HepG2 (cell line): ENCODE data around the gene TMEM221. TPM values are rescaled to one million over a fixed set of nuclear protein-coding genes. Genes with fewer than 3 reads are reported as not detected.

Experiments used
- ATAC-seq: fragments of 200-7000 bp; cut with Tn5 transposase; 3 replicates; pipeline ENCODE4 v1.9.1; 2020; ENCODE audit warnings: mild to moderate bottlenecking, moderate library complexity
- BruUV-seq: library from RNA; stranded (reverse); fragments of 400-500 nt; replicated peaks from 2 replicates; lab custom pipeline; 2021; lab: Mats Ljungman, UMichigan
- CTCF ChIA-PET: fragments of 300-600 bp; formaldehyde crosslinking; extraction: SDS; loops from one replicate; lab custom pipeline; 2021; ENCODE audit warnings: low total read pairs, inconsistent platforms, low intra/inter-chr PET ratio; lab: Yijun Ruan, JAX
- POLR2A ChIA-PET: fragments of 350-600 bp; sonication (Branson Sonifier 250); formaldehyde crosslinking; loops from one replicate; lab custom pipeline; 2020; ENCODE audit warnings: antibody characterized with exemption, inconsistent platforms; lab: Yijun Ruan, JAX
- DNase-seq: peaks from one replicate; pipeline ENCODE4 v3.0.0-alpha.2; 2015; ENCODE audit warnings: low spot score
- FAIRE-seq: peaks from 3 replicates; lab custom pipeline; 2011; peaks lifted over from hg19 to GRCh38; lab: Jason Lieb, UNC
- H2AFZ ChIP-seq: one replicate; pipeline ENCODE4 v1.6.1; 2011; ENCODE audit warnings: low read length, inconsistent platforms
- H3K27ac ChIP-seq: fragments of 300-600 bp; 3 replicates; pipeline ENCODE4 v1.8.0; 2011; ENCODE audit warnings: mixed run types, mild to moderate bottlenecking, mixed read lengths, low read length, inconsistent platforms; ENCODE audit not compliant: insufficient read depth; ENCODE audit errors: extremely low read length
- H3K27me3 ChIP-seq, 2 experiments: fragments of 200-600 bp in 1 of 2; 2 replicates in 1 of 2; 3 replicates in 1 of 2; pipeline versions ENCODE4 v1.6.0 to v1.8.0; 2011; ENCODE audit warnings: low read length in 2 of 2, mild to moderate bottlenecking in 2 of 2, moderate library complexity in 2 of 2, inconsistent platforms in 1 of 2; ENCODE audit not compliant: insufficient read depth in 2 of 2, control insufficient read depth in 1 of 2
- H3K36me3 ChIP-seq, 2 experiments: fragments of 200-600 bp in 1 of 2; replicated peaks in 1 of 2; 2 replicates in 1 of 2; 3 replicates in 1 of 2; pipeline versions ENCODE4 v1.5.1 to v1.8.0; 2011; ENCODE audit warnings: low read length in 2 of 2, inconsistent platforms in 1 of 2; ENCODE audit not compliant: insufficient read depth in 2 of 2, control insufficient read depth in 1 of 2
- H3K4me1 ChIP-seq: 2 replicates; pipeline ENCODE4 v1.5.1; 2012; ENCODE audit warnings: low read length, inconsistent platforms; ENCODE audit not compliant: insufficient read depth
- H3K4me2 ChIP-seq: 2 replicates; pipeline ENCODE4 v1.6.0; 2011; ENCODE audit warnings: low read depth, low read length, inconsistent platforms
- H3K4me3 ChIP-seq, 3 experiments: fragments of 200-600 bp in 1 of 3; sonication (generic), shearing (Covaris generic) in 1 of 3; replicated peaks in 1 of 3; 2 replicates each; pipeline ENCODE4 v1.5.1; 2011 to 2016; ENCODE audit warnings: low read length in 3 of 3, inconsistent platforms in 2 of 3, low read depth in 2 of 3, mild to moderate bottlenecking in 2 of 3, control low read depth in 1 of 3, mixed read lengths in 1 of 3; ENCODE audit not compliant: insufficient read depth in 1 of 3
- H3K79me2 ChIP-seq: one replicate; pipeline ENCODE4 v1.6.1; 2011; ENCODE audit warnings: low read length, inconsistent platforms; ENCODE audit not compliant: insufficient read depth
- H3K9ac ChIP-seq: 2 replicates; pipeline ENCODE4 v1.6.0; 2011; ENCODE audit warnings: mild to moderate bottlenecking, low read depth, low read length, inconsistent platforms; ENCODE audit not compliant: insufficient read depth
- H3K9me3 ChIP-seq: 2 replicates; pipeline ENCODE4 v1.5.1; 2012; ENCODE audit warnings: mild to moderate bottlenecking, low read length
- H4K20me1 ChIP-seq: 2 replicates; pipeline ENCODE4 v1.6.0; 2011; ENCODE audit warnings: inconsistent platforms, mild to moderate bottlenecking, low read length, moderate library complexity; ENCODE audit not compliant: insufficient read depth
- AFF4 ChIP-seq: sonication (generic); formaldehyde crosslinking; IDR thresholded peaks from 2 replicates; pipeline ENCODE4 v1.4.0; 2020; ENCODE audit warnings: missing genetic modification reagents
- BCL3 ChIP-seq: sonication (generic); formaldehyde crosslinking; IDR thresholded peaks from 2 replicates; pipeline ENCODE4 v1.5.1; 2020; ENCODE audit warnings: mild to moderate bottlenecking, missing genetic modification reagents, moderate library complexity
- EP300 ChIP-seq, 3 experiments: sonication (generic) in 1 of 3; formaldehyde crosslinking in 1 of 3; IDR thresholded peaks; 2 replicates each; pipeline versions ENCODE4 v1.5.1 to v1.6.1; 2011 to 2020; ENCODE audit warnings: low read depth in 2 of 3, low read length in 2 of 3, borderline replicate concordance in 1 of 3, improper control_type of control experiment in 1 of 3, mild to moderate bottlenecking in 1 of 3, missing genetic modification reagents in 1 of 3, moderate library complexity in 1 of 3
- JUNB ChIP-seq: sonication (generic); formaldehyde crosslinking; IDR thresholded peaks from 2 replicates; pipeline ENCODE4 v1.8.0; 2022; ENCODE audit warnings: missing genetic modification reagents, mild to moderate bottlenecking, borderline replicate concordance
- PAWR ChIP-seq: sonication (generic); formaldehyde crosslinking; IDR thresholded peaks from 2 replicates; pipeline ENCODE4 v1.4.0; 2020; ENCODE audit warnings: missing genetic modification reagents, mild to moderate bottlenecking, borderline replicate concordance
- PHB2 ChIP-seq: fragments of 450-650 bp; IDR thresholded peaks from 2 replicates; pipeline ENCODE4 v1.6.1; 2018; ENCODE audit not compliant: partially characterized antibody
- SOX6 ChIP-seq, 2 experiments: fragments of 450-650 bp in 1 of 2; sonication (generic) in 1 of 2; formaldehyde crosslinking in 1 of 2; IDR thresholded peaks; 2 replicates each; pipeline versions ENCODE4 v1.4.0 to v1.6.1; 2017 to 2020; ENCODE audit warnings: antibody characterized with exemption in 1 of 2, mild to moderate bottlenecking in 1 of 2, missing genetic modification reagents in 1 of 2
- TFE3 ChIP-seq: IDR thresholded peaks from 2 replicates; pipeline ENCODE4 v1.6.1; 2016
- ZNF747 ChIP-seq: sonication (generic); formaldehyde crosslinking; IDR thresholded peaks from 2 replicates; pipeline ENCODE4 v1.8.1; 2023; ENCODE audit warnings: missing genetic modification reagents, mild to moderate bottlenecking, borderline replicate concordance
- WGBS: methylation state at CpG from one replicate; pipeline ENCODE4 v1.1.6; 2017; ENCODE audit warnings: low lambda C conversion rate; 5-methylcytosine and 5-hydroxymethylcytosine counted together
- in situ Hi-C: cut with HindIII; loops from 2 replicates; pipeline ENCODE4 v1.10.0; 2017; ENCODE audit warnings: low pct_unique_long_range_greater_than_20kb; ENCODE audit not compliant: extremely low pct_ligation_motif_present
- intact Hi-C: fragments of 100-400 bp; cut with micrococcal nuclease; formaldehyde crosslinking; loops from one replicate; pipeline ENCODE4 v1.10.0; 2022; ENCODE audit not compliant: unreplicated experiment
- polyA plus RNA-seq, 8 experiments: library from polyadenylated mRNA; depleted of rRNA in 3 of 8; stranded (reverse) in 7 of 8; unstranded in 1 of 8; fragments of >200 nt; fragmentation: Illumina TruSeq in 4 of 8; extraction: Trizol in 4 of 8; gene quantifications; 2 replicates each; pipeline versions ENCODE4 v1.2.1 to v1.2.3, GENCODE V29; 2011 to 2016; ENCODE audit warnings: low read depth in 4 of 8, missing spikeins in 1 of 8, mixed read lengths in 1 of 8; ENCODE audit not compliant: insufficient read depth in 1 of 8
- total RNA-seq, 5 experiments: library from RNA; depleted of rRNA; stranded (reverse); fragments of >200 nt; fragmentation: Illumina TruSeq; extraction: Trizol; gene quantifications; 2 replicates each; pipeline ENCODE4 v1.2.3, GENCODE V29; 2016; ENCODE audit warnings: low read depth in 1 of 5
- TF ChIP-seq, protein P1 (sequence below): sonication (generic); formaldehyde crosslinking; IDR thresholded peaks from 2 replicates; pipeline ENCODE4 v1.9.0; 2022; ENCODE audit warnings: missing genetic modification reagents, mild to moderate bottlenecking, borderline replicate concordance

The TMEM221 gene
- total and polyA plus RNA-seq, 2 of the 13 experiments (the other 11 are each of a cell fraction or from before 2014, with no cell fraction given): 0.33 to 0.77 TPM

- Histone ChIP-seq H3K4me2 (no peak overlapping the region), H3K4me3 (no peak overlapping the region)
- in situ Hi-C loops: no loop called here
- TF ChIP-seq BCL3 (CRISPR knock-in tag): no peak
- no peak for TF ChIP-seq SOX6 (IDR thresholded peaks at IDR 0.05)
- no peak for TF ChIP-seq SOX6 (CRISPR knock-in tag; IDR thresholded peaks at IDR 0.05)
- TF ChIP-seq TFE3 (CRISPR knock-in tag): no peak
- no peak for TF ChIP-seq PAWR (CRISPR knock-in tag)
- no peak for TF ChIP-seq ZNF747 (CRISPR knock-in tag)
- no peak for TF ChIP-seq PHB2
- TF ChIP-seq JUNB (CRISPR knock-in tag): no peak
- no peak for TF ChIP-seq EP300 (IDR thresholded peaks at IDR 0.05; ENCODE audit: low read depth in 2 of 2, low read length in 2 of 2)
- no peak for TF ChIP-seq EP300 (CRISPR knock-in tag; IDR thresholded peaks at IDR 0.05; ENCODE audit: borderline replicate concordance)
- TF ChIP-seq, protein P1, sequence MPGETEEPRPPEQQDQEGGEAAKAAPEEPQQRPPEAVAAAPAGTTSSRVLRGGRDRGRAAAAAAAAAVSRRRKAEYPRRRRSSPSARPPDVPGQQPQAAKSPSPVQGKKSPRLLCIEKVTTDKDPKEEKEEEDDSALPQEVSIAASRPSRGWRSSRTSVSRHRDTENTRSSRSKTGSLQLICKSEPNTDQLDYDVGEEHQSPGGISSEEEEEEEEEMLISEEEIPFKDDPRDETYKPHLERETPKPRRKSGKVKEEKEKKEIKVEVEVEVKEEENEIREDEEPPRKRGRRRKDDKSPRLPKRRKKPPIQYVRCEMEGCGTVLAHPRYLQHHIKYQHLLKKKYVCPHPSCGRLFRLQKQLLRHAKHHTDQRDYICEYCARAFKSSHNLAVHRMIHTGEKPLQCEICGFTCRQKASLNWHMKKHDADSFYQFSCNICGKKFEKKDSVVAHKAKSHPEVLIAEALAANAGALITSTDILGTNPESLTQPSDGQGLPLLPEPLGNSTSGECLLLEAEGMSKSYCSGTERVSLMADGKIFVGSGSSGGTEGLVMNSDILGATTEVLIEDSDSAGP (CRISPR knock-in tag): no peak
- no peak for TF ChIP-seq AFF4
- TF ChIP-seq, all 625 proteins: peak for 0
- peaks cover 43% of the 10 kb centered on the region for H3K4me1 ChIP-seq
- DNase-seq: no peak
- no peaks in the 10 kb centered on the region for H3K9me3 ChIP-seq
- H3K36me3 ChIP-seq: no peaks in the 10 kb centered on the region
- ChIA-PET POLR2A (interaction anchor here (1.1 to 1.4 kb wide), 2 partner anchors 9 to 60 kb away, joined by 3 to 4 read pairs; no protein-coding TSS in a partner anchor), CTCF (interaction anchor here (1.5 to 2.4 kb wide), 3 partner anchors 13 to 29 kb away, joined by 6 to 18 read pairs (median 8); no protein-coding TSS in a partner anchor)
- BruUV-seq: no TSS peak
- ATAC-seq: no peak
- FAIRE-seq: no peak
- peaks cover 5% of the 10 kb centered on the region for H3K79me2 ChIP-seq
- no peak overlapping the region for H2AFZ ChIP-seq
- no peaks in the 10 kb centered on the region for H4K20me1 ChIP-seq
- no peak overlapping the region for H3K9ac ChIP-seq
- intact Hi-C loops: loop anchor here (10.0 kb wide), 1 partner anchor 122 kb away; no protein-coding TSS in a partner anchor
- peaks cover 0 to 10% of the 10 kb centered on the region in 2 experiments; a peak in 2 of 5 replicates for H3K27me3 ChIP-seq
- 17% methylated on average over 6 of the region's 6 CpGs for WGBS
- H3K27ac ChIP-seq: no peak overlapping the region
Measured at GRCh38 chr19:17466487-17466850, 18.0 kb upstream of the TMEM221 start.
